HepG2 (cell line): ENCODE measurements around the gene SELENOH. TPM values are rescaled to one million over a fixed set of nuclear protein-coding genes. Genes with fewer than 3 reads are reported as not detected.

Experiments used
- ATF7 ChIP-seq, 2 experiments: fragments of 450-650 bp in 1 of 2; sonication (generic) in 1 of 2; formaldehyde crosslinking in 1 of 2; IDR thresholded peaks; 2 replicates each; pipeline versions ENCODE4 v1.4.0 to v1.6.1; 2016 to 2020; ENCODE audit warnings: antibody characterized with exemption in 1 of 2, mild to moderate bottlenecking in 1 of 2, missing genetic modification reagents in 1 of 2
- FOSL2 ChIP-seq: sonication (generic); formaldehyde crosslinking; IDR thresholded peaks from 2 replicates; pipeline ENCODE4 v1.4.0; 2020; ENCODE audit warnings: missing genetic modification reagents
- KLF9 ChIP-seq: IDR thresholded peaks from 2 replicates; pipeline ENCODE4 v1.6.1; 2016; ENCODE audit warnings: low read depth
- LCORL ChIP-seq, 2 experiments: fragments of 450-650 bp in 1 of 2; sonication (generic) in 1 of 2; formaldehyde crosslinking in 1 of 2; IDR thresholded peaks; 2 replicates each; pipeline versions ENCODE4 v1.5.0 to v1.6.1; 2017 to 2020; ENCODE audit warnings: antibody characterized with exemption in 1 of 2, missing genetic modification reagents in 1 of 2
- NFIC ChIP-seq: IDR thresholded peaks from 2 replicates; pipeline ENCODE4 v1.6.1; 2012; ENCODE audit warnings: mild to moderate bottlenecking, low read length, inconsistent platforms
- RBM22 ChIP-seq: fragments of 200-400 bp; formaldehyde crosslinking; optimal IDR thresholded peaks from 2 replicates; pipeline ENCODE3; 2017; ENCODE audit warnings: mild to moderate bottlenecking, low read length, moderate library complexity
- RORA ChIP-seq: sonication (generic); formaldehyde crosslinking; IDR thresholded peaks from 2 replicates; pipeline ENCODE4 v1.5.0; 2020; ENCODE audit warnings: mild to moderate bottlenecking, missing genetic modification reagents, moderate library complexity
- SALL1 ChIP-seq: sonication (generic); formaldehyde crosslinking; IDR thresholded peaks from 2 replicates; pipeline ENCODE4 v1.8.0; 2022; ENCODE audit warnings: mild to moderate bottlenecking, missing genetic modification reagents
- ZBTB3 ChIP-seq: sonication (generic); formaldehyde crosslinking; IDR thresholded peaks from 2 replicates; pipeline ENCODE4 v1.4.0; 2020; ENCODE audit warnings: low read depth, mild to moderate bottlenecking, moderate library complexity, missing genetic modification reagents, borderline replicate concordance
- ZMYM4 ChIP-seq: sonication (generic); formaldehyde crosslinking; IDR thresholded peaks from 2 replicates; pipeline ENCODE4 v1.8.1; 2023; ENCODE audit warnings: mild to moderate bottlenecking, missing genetic modification reagents
- ZNF205 ChIP-seq: IDR thresholded peaks from 2 replicates; pipeline ENCODE4 v1.6.1; 2018; ENCODE audit warnings: missing biosample characterization, missing genetic modification reagents
- ZNF598 ChIP-seq: sonication (generic); formaldehyde crosslinking; IDR thresholded peaks from 2 replicates; pipeline ENCODE4 v1.5.1; 2020; ENCODE audit warnings: mild to moderate bottlenecking, missing genetic modification reagents, borderline replicate concordance
- ZNF746 ChIP-seq: sonication (generic); formaldehyde crosslinking; IDR thresholded peaks from 2 replicates; pipeline ENCODE4 v1.8.0; 2022; ENCODE audit warnings: mild to moderate bottlenecking, missing genetic modification reagents
- ZNF761 ChIP-seq: sonication (generic); formaldehyde crosslinking; conservative IDR thresholded peaks from 2 replicates; pipeline ENCODE4 v1.4.0; 2020; ENCODE audit warnings: mild to moderate bottlenecking, missing genetic modification reagents
- ZNF766 ChIP-seq: sonication (generic); formaldehyde crosslinking; IDR thresholded peaks from 2 replicates; pipeline ENCODE4 v1.5.0; 2020; ENCODE audit warnings: missing genetic modification reagents, borderline replicate concordance
- ZNF788 ChIP-seq: sonication (generic); formaldehyde crosslinking; IDR thresholded peaks from 2 replicates; pipeline ENCODE4 v1.5.0; 2020; ENCODE audit warnings: mild to moderate bottlenecking, missing genetic modification reagents, borderline replicate concordance
- polyA plus RNA-seq, 8 experiments: library from polyadenylated mRNA; depleted of rRNA in 3 of 8; stranded (reverse) in 7 of 8; unstranded in 1 of 8; fragments of >200 nt; fragmentation: Illumina TruSeq in 4 of 8; extraction: Trizol in 4 of 8; gene quantifications; 2 replicates each; pipeline versions ENCODE4 v1.2.1 to v1.2.3, GENCODE V29; 2011 to 2016; ENCODE audit warnings: low read depth in 4 of 8, missing spikeins in 1 of 8, mixed read lengths in 1 of 8; ENCODE audit not compliant: insufficient read depth in 1 of 8
- total RNA-seq, 5 experiments: library from RNA; depleted of rRNA; stranded (reverse); fragments of >200 nt; fragmentation: Illumina TruSeq; extraction: Trizol; gene quantifications; 2 replicates each; pipeline ENCODE4 v1.2.3, GENCODE V29; 2016; ENCODE audit warnings: low read depth in 1 of 5
- TF ChIP-seq, protein P1 (sequence below): IDR thresholded peaks from 2 replicates; pipeline ENCODE4 v1.4.0; 2020; ENCODE audit warnings: mild to moderate bottlenecking, missing genetic modification reagents
- TF ChIP-seq, protein P2 (sequence below), 2 experiments: fragments of 450-650 bp in 1 of 2; sonication (generic) in 1 of 2; formaldehyde crosslinking; IDR thresholded peaks; 2 replicates each; pipeline versions ENCODE4 v1.5.0 to v1.8.0; 2020 to 2022; ENCODE audit warnings: mild to moderate bottlenecking in 1 of 2, missing genetic modification reagents in 1 of 2
- TF ChIP-seq, protein P3 (sequence below): sonication (generic); formaldehyde crosslinking; IDR thresholded peaks from 2 replicates; pipeline ENCODE4 v1.5.0; 2020; ENCODE audit warnings: mild to moderate bottlenecking, low read depth, missing genetic modification reagents, borderline replicate concordance

Gene SELENOH
- total and polyA plus RNA-seq, 2 of the 13 experiments (the other 11 are each of a cell fraction or from before 2014, with no cell fraction given): 27.2 to 77.4 TPM

DNA sequence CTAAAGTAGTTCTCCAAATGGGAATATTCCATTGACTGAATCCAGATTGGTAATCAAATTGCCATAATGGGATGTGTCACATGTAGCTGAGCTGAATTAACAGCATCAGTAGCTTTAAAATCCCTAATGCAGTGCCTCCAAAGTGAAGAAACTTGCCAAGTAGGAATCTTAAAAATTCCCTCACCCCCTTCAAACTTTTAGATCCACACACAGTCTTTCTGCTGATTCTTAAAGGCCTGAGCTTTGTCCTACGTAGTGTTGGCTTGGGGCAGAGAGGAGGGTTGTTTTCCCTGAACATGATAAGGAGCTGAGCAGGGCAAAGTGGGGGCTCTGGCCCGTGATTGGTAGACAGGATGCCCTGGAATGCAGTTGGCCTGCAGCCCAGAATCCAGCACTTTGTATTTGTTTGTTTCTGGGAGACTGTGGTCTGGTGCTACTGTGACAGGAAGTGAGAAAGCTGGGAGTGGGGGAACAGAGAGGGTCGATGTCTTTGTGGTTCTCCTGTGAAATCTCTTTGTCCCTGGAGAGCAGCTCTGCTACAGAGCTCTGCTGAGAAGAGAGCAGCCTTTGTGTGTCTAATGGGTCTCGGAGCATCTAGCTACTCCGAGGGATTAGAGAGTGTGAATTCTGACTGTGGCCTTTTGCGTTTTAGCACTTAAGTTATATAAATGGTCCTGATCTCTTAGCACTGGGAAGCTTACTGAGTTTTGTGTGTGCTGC lies 37.2 kb downstream of the SELENOH start (continued):
- TF ChIP-seq, protein P1, sequence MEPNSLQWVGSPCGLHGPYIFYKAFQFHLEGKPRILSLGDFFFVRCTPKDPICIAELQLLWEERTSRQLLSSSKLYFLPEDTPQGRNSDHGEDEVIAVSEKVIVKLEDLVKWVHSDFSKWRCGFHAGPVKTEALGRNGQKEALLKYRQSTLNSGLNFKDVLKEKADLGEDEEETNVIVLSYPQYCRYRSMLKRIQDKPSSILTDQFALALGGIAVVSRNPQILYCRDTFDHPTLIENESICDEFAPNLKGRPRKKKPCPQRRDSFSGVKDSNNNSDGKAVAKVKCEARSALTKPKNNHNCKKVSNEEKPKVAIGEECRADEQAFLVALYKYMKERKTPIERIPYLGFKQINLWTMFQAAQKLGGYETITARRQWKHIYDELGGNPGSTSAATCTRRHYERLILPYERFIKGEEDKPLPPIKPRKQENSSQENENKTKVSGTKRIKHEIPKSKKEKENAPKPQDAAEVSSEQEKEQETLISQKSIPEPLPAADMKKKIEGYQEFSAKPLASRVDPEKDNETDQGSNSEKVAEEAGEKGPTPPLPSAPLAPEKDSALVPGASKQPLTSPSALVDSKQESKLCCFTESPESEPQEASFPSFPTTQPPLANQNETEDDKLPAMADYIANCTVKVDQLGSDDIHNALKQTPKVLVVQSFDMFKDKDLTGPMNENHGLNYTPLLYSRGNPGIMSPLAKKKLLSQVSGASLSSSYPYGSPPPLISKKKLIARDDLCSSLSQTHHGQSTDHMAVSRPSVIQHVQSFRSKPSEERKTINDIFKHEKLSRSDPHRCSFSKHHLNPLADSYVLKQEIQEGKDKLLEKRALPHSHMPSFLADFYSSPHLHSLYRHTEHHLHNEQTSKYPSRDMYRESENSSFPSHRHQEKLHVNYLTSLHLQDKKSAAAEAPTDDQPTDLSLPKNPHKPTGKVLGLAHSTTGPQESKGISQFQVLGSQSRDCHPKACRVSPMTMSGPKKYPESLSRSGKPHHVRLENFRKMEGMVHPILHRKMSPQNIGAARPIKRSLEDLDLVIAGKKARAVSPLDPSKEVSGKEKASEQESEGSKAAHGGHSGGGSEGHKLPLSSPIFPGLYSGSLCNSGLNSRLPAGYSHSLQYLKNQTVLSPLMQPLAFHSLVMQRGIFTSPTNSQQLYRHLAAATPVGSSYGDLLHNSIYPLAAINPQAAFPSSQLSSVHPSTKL (CRISPR knock-in tag): peak; percentile 90
- TF ChIP-seq LCORL (IDR thresholded peaks at IDR 0.05): peak; percentile 49; the same call in 1 of the 2 replicates
- peak; percentile 90 for TF ChIP-seq LCORL (CRISPR knock-in tag; IDR thresholded peaks at IDR 0.05)
- TF ChIP-seq ATF7 (IDR thresholded peaks at IDR 0.05): no peak
- no peak; the same call in 1 of the 2 replicates for TF ChIP-seq ATF7 (CRISPR knock-in tag; IDR thresholded peaks at IDR 0.05)
- TF ChIP-seq, protein P2, sequence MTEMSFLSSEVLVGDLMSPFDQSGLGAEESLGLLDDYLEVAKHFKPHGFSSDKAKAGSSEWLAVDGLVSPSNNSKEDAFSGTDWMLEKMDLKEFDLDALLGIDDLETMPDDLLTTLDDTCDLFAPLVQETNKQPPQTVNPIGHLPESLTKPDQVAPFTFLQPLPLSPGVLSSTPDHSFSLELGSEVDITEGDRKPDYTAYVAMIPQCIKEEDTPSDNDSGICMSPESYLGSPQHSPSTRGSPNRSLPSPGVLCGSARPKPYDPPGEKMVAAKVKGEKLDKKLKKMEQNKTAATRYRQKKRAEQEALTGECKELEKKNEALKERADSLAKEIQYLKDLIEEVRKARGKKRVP (CRISPR knock-in tag; IDR thresholded peaks at IDR 0.05): peak in 1 of 2 experiments; percentile 50; a peak in 1 of 4 replicates
- 0 out of 2 replicates have a peak, but pooled peaks have one; percentile 27 for TF ChIP-seq ZNF205 (CRISPR knock-in tag)
- peak; percentile 86; the same call in 1 of the 2 replicates for TF ChIP-seq ZNF746 (CRISPR knock-in tag)
- TF ChIP-seq ZNF766 (CRISPR knock-in tag): no peak
- TF ChIP-seq ZMYM4 (CRISPR knock-in tag): peak; percentile 64
- peak; percentile 69 for TF ChIP-seq FOSL2 (CRISPR knock-in tag)
- TF ChIP-seq, protein P3, sequence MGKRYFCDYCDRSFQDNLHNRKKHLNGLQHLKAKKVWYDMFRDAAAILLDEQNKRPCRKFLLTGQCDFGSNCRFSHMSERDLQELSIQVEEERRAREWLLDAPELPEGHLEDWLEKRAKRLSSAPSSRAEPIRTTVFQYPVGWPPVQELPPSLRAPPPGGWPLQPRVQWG (CRISPR knock-in tag): no peak
- TF ChIP-seq ZNF761 (CRISPR knock-in tag): peak; percentile 41; the same call in 1 of the 2 replicates
- 0 out of 2 replicates have a peak, but pooled peaks have one; percentile 7 for TF ChIP-seq KLF9 (CRISPR knock-in tag)
- peak; percentile 13 for TF ChIP-seq RBM22
- TF ChIP-seq ZNF788 (CRISPR knock-in tag): 0 out of 2 replicates have a peak, but pooled peaks have one; percentile 74
- peak; percentile 64; the same call in 1 of the 2 replicates for TF ChIP-seq ZBTB3 (CRISPR knock-in tag)
- peak; percentile 90 for TF ChIP-seq SALL1
- TF ChIP-seq RORA: peak; percentile 91; the same call in 1 of the 2 replicates
- TF ChIP-seq NFIC: peak; percentile 98
- TF ChIP-seq ZNF598 (CRISPR knock-in tag): no peak
